Parathyroid adenoma (tissue), 2 donors: Measurements from ENCODE around the gene TSPAN5.

ENCODE experiments used
- H2AFZ ChIP-seq: fragments of 300-600 bp; sonication (generic); one replicate; pipeline ENCODE4 v1.7.0; 2017; ENCODE audit warnings: antibody characterized with exemption, mild to moderate bottlenecking
- H3K27ac ChIP-seq: fragments of 300-600 bp; sonication (generic); one replicate; pipeline ENCODE4 v1.7.0; 2017
- H3K27me3 ChIP-seq: fragments of 300-600 bp; sonication (generic); one replicate; pipeline ENCODE4 v1.7.0; 2017; ENCODE audit warnings: low read length; ENCODE audit not compliant: control insufficient read depth, insufficient read depth
- H3K36me3 ChIP-seq: fragments of 300-600 bp; sonication (generic); one replicate; pipeline ENCODE4 v1.7.0; 2017; ENCODE audit warnings: low read length; ENCODE audit not compliant: control insufficient read depth, insufficient read depth
- H3K4me1 ChIP-seq: fragments of 300-600 bp; sonication (generic); one replicate; pipeline ENCODE4 v1.7.0; 2017; ENCODE audit warnings: control low read depth
- H3K4me2 ChIP-seq: fragments of 300-600 bp; sonication (generic); one replicate; pipeline ENCODE4 v1.7.0; 2017; ENCODE audit warnings: low read length
- H3K4me3 ChIP-seq: fragments of 300-600 bp; sonication (generic); one replicate; pipeline ENCODE4 v1.7.0; 2017; ENCODE audit warnings: low read depth, low read length
- H3K79me2 ChIP-seq: fragments of 300-600 bp; sonication (generic); one replicate; pipeline ENCODE4 v1.7.0; 2017; ENCODE audit warnings: control low read depth
- H3K9ac ChIP-seq: fragments of 300-600 bp; sonication (generic); one replicate; pipeline ENCODE4 v1.7.0; 2017; ENCODE audit warnings: mild to moderate bottlenecking
- H3K9me3 ChIP-seq: fragments of 300-600 bp; sonication (generic); one replicate; pipeline ENCODE4 v1.7.0; 2017; ENCODE audit warnings: low read length; ENCODE audit not compliant: control insufficient read depth
- TF ChIP-seq, protein P1 (sequence below): fragments of 300-600 bp; sonication (generic); IDR thresholded peaks from one replicate; pipeline ENCODE4 v1.7.0; 2017; ENCODE audit warnings: antibody characterized with exemption, mild to moderate bottlenecking
- donor health status: primary hyperparathyroidism.

TSPAN5 gene

DNA sequence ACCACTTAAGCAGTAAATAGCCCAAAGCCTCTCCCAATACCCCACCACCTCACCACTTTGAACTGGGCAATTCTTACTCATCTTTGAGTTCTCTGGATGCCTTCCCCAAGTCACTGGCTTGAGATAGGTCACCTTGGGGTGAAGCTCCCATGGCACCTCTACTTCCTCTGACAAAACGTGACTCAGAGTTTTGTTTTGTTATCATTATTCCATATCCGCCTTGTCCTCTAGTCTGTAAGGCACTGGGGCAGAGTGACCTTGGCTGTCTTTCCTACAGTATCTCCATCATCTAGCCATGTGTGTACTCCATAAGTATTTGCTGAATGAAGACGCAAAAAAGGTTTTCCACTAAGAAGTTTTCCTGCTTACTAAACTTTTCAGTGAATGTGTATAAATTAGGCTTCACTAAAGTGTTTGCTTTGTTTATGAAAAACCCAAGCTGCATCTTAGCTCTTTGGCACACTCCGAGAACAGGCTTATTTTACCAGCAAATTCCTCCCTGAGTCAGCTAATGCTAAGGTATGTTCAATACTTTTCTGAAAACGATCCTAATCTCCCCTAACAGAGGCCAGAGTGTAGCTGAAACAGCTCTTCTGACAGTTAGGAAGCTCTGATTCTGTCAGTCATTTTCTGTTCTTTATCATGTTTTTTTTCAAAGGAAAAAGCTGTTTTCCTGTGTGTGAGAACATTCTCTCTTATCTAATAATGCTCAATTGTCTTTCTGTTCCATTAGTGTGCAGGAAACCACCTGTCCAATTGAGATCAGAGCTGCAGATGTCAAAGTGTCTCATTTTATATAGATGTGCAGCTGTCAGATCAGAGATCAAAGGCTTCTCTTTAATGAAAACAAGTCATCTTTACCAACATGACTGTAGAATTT is 30.2 kb upstream of the TSPAN5 start:
- no peak overlapping the region for H3K4me3 ChIP-seq
- no peaks in the 10 kb centered on the region for H3K9me3 ChIP-seq
- no peaks in the 10 kb centered on the region for H3K27me3 ChIP-seq
- no peaks in the 10 kb centered on the region for H3K36me3 ChIP-seq
- no peak overlapping the region for H3K27ac ChIP-seq
- H3K4me2 ChIP-seq: peak overlapping the region; percentile 43
- H3K79me2 ChIP-seq: no peaks in the 10 kb centered on the region
- peaks cover 6% of the 10 kb centered on the region for H3K4me1 ChIP-seq
- no peak overlapping the region for H3K9ac ChIP-seq
- TF ChIP-seq, protein P1, sequence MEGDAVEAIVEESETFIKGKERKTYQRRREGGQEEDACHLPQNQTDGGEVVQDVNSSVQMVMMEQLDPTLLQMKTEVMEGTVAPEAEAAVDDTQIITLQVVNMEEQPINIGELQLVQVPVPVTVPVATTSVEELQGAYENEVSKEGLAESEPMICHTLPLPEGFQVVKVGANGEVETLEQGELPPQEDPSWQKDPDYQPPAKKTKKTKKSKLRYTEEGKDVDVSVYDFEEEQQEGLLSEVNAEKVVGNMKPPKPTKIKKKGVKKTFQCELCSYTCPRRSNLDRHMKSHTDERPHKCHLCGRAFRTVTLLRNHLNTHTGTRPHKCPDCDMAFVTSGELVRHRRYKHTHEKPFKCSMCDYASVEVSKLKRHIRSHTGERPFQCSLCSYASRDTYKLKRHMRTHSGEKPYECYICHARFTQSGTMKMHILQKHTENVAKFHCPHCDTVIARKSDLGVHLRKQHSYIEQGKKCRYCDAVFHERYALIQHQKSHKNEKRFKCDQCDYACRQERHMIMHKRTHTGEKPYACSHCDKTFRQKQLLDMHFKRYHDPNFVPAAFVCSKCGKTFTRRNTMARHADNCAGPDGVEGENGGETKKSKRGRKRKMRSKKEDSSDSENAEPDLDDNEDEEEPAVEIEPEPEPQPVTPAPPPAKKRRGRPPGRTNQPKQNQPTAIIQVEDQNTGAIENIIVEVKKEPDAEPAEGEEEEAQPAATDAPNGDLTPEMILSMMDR: no peak
- H2AFZ ChIP-seq: peak overlapping the region; percentile 15

DNA sequence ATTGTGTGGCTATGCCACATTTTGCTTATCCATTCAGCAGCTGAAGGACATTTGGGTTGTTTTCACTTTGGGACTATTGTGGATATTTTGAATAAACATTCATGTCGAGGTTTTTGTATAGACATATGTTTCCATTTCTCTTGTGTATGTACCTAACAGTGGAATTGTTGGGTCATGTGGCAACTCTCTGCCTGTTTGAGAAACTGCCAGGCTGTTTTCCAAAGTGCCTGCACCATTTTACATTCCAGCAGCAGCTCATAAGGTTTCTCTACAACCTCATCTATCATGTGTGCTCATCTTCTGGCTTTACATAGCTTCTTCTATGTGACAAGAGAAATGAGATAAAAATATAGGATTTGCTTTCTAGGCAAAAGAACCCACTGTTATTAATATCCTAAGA is 29.5 kb upstream of the TSPAN5 start:
- no peak overlapping the region for H3K9ac ChIP-seq
- no peak overlapping the region for H3K4me3 ChIP-seq
- TF ChIP-seq, protein P1: no peak
- no peak overlapping the region for H2AFZ ChIP-seq
- no peaks in the 10 kb centered on the region for H3K36me3 ChIP-seq
- H3K4me2 ChIP-seq: no peak overlapping the region
- H3K9me3 ChIP-seq: no peaks in the 10 kb centered on the region
- no peaks in the 10 kb centered on the region for H3K79me2 ChIP-seq
- H3K4me1 ChIP-seq: peaks cover 6% of the 10 kb centered on the region
- H3K27ac ChIP-seq: no peak overlapping the region
- no peaks in the 10 kb centered on the region for H3K27me3 ChIP-seq

DNA sequence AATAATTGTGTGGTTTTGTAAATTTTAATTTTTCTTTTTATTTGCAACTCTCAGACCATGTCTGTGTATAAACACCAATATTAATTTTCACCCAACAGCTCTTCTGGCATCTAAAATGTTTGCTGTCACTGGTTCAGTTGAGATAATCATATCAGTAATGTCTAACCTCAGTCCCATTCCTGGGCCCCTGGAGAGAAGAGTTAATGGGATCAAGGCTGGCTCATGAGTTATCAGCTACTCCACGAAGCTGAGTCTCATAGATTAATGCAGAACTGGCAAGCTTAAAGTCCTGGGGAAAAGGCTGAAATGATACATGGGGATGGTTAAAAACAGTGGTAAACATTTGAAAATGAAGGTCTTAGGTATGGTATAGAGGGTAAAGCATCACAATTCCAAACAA is 28.4 kb upstream of the TSPAN5 start:
- H3K9ac ChIP-seq: no peak overlapping the region
- no peak overlapping the region for H3K4me2 ChIP-seq

DNA sequence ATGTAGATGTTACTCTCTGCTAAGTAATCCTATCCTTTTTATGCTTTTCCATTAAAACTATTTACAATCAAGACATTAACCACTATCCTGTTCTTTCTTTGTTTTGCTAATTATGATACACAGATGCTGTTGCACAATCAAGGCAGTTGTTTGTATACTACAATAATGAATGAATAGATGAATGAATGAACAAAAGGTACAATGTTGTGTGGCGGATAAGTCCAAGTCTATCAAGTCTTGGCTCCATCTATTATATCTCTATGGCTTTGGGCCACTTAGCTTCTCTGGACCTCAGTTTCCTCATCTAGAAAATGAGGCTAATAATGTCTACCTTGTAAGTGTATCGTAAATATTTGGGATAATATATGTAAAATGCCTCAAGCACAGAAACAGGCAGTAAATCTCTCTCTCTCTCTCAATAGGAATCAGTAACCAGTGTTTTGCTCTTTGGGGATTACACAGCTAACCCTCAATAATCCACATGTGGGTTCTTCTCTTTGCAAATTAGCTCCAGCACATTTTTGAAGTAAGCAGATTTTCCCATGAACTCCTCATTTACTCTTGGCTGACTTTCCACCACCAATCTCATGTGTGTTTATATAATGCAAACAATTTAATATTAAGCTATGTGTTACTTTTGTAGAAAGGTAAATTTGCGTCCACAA is 27.8 kb upstream of the TSPAN5 start:
- TF ChIP-seq, protein P1: no peak

More for the DNA sequence above, 28.4 kb upstream of the TSPAN5 start:
- H3K9me3 ChIP-seq: no peaks in the 10 kb centered on the region
- H3K4me3 ChIP-seq: no peak overlapping the region
- TF ChIP-seq, protein P1: no peak
- H3K27me3 ChIP-seq: no peaks in the 10 kb centered on the region
- H3K27ac ChIP-seq: no peak overlapping the region
- no peaks in the 10 kb centered on the region for H3K79me2 ChIP-seq
- no peaks in the 10 kb centered on the region for H3K36me3 ChIP-seq
- peaks cover 6% of the 10 kb centered on the region for H3K4me1 ChIP-seq
- H2AFZ ChIP-seq: no peak overlapping the region

More for the DNA sequence above, 27.8 kb upstream of the TSPAN5 start:
- no peak overlapping the region for H3K9ac ChIP-seq
- H3K4me1 ChIP-seq: peaks cover 6% of the 10 kb centered on the region
- H2AFZ ChIP-seq: no peak overlapping the region
- H3K27ac ChIP-seq: no peak overlapping the region
- H3K4me3 ChIP-seq: no peak overlapping the region
- H3K4me2 ChIP-seq: no peak overlapping the region
- H3K27me3 ChIP-seq: no peaks in the 10 kb centered on the region
- no peaks in the 10 kb centered on the region for H3K9me3 ChIP-seq
- H3K36me3 ChIP-seq: no peaks in the 10 kb centered on the region
- no peaks in the 10 kb centered on the region for H3K79me2 ChIP-seq
